HEK293 (cell line): Measurements from ENCODE around the gene SAMD8.

Source experiments
- BCL11A ChIP-seq: fragments of 450-650 bp; formaldehyde crosslinking; IDR thresholded peaks from 2 replicates; pipeline ENCODE4 v1.5.1; 2016; ENCODE audit warnings: low read depth, missing biosample characterization, missing genetic modification characterization
- CTCF ChIP-seq: fragments of 450-650 bp; formaldehyde crosslinking; IDR thresholded peaks from 2 replicates; pipeline ENCODE4 v1.5.1; 2016; ENCODE audit warnings: missing biosample characterization, missing genetic modification characterization
- IKZF3 ChIP-seq: fragments of 450-650 bp; IDR thresholded peaks from 2 replicates; pipeline ENCODE4 v1.5.0; 2018; ENCODE audit warnings: missing biosample characterization, mild to moderate bottlenecking, missing genetic modification characterization, moderate library complexity
- SETDB1 ChIP-seq: IDR thresholded peaks from one replicate; pipeline ENCODE4 v1.6.1; 2017; ENCODE audit warnings: mild to moderate bottlenecking, low read length, moderate library complexity, mixed read lengths; ENCODE audit not compliant: insufficient read length
- ZBTB1 ChIP-seq: fragments of 450-650 bp; formaldehyde crosslinking; IDR thresholded peaks from 2 replicates; pipeline ENCODE4 v1.5.1; 2016; ENCODE audit warnings: missing biosample characterization, missing genetic modification characterization
- ZBTB8A ChIP-seq: fragments of 450-650 bp; formaldehyde crosslinking; IDR thresholded peaks from 2 replicates; pipeline ENCODE4 v1.5.1; 2016; ENCODE audit warnings: missing biosample characterization, missing genetic modification characterization
- ZFP3 ChIP-seq: fragments of 450-650 bp; formaldehyde crosslinking; IDR thresholded peaks from 2 replicates; pipeline ENCODE4 v1.5.1; 2016; ENCODE audit warnings: low read depth, missing biosample characterization, missing genetic modification characterization
- ZNF16 ChIP-seq: fragments of 450-650 bp; formaldehyde crosslinking; IDR thresholded peaks from 2 replicates; pipeline ENCODE4 v1.5.1; 2016; ENCODE audit warnings: low read depth, missing biosample characterization, missing genetic modification characterization
- ZNF24 ChIP-seq: fragments of 450-650 bp; formaldehyde crosslinking; IDR thresholded peaks from 2 replicates; pipeline ENCODE4 v1.5.1; 2016; ENCODE audit warnings: missing biosample characterization, missing genetic modification characterization
- ZNF501 ChIP-seq: fragments of 450-650 bp; formaldehyde crosslinking; IDR thresholded peaks from 2 replicates; pipeline ENCODE4 v1.5.1; 2016; ENCODE audit warnings: missing biosample characterization, missing genetic modification characterization
- ZNF560 ChIP-seq: fragments of 450-650 bp; formaldehyde crosslinking; IDR thresholded peaks from 2 replicates; pipeline ENCODE4 v1.5.1; 2017; ENCODE audit warnings: missing biosample characterization, missing genetic modification characterization, borderline replicate concordance
- ZNF664 ChIP-seq: fragments of 450-650 bp; formaldehyde crosslinking; IDR thresholded peaks from 2 replicates; pipeline ENCODE4 v1.5.1; 2016; ENCODE audit warnings: missing biosample characterization, missing genetic modification characterization
- ZSCAN16 ChIP-seq: fragments of 450-650 bp; formaldehyde crosslinking; IDR thresholded peaks from 2 replicates; pipeline ENCODE4 v1.5.1; 2016; ENCODE audit warnings: missing biosample characterization, missing genetic modification characterization

- TF ChIP-seq ZNF664 (tag by site-specific recombination): no peak
- no peak for TF ChIP-seq CTCF (tag by site-specific recombination)
- no peak for TF ChIP-seq BCL11A (tag by site-specific recombination)
- TF ChIP-seq ZSCAN16 (tag by site-specific recombination): no peak
- no peak for TF ChIP-seq ZFP3
- no peak for TF ChIP-seq ZBTB1 (tag by site-specific recombination)
- TF ChIP-seq ZBTB8A (tag by site-specific recombination): no peak
- no peak for TF ChIP-seq ZNF501 (tag by site-specific recombination)
- no peak for TF ChIP-seq SETDB1
- TF ChIP-seq IKZF3: no peak
- TF ChIP-seq ZNF560 (tag by site-specific recombination): no peak
- no peak for TF ChIP-seq ZNF24 (tag by site-specific recombination)
- TF ChIP-seq ZNF16: no peak
Observed at GRCh38 chr10:75071756-75072155, 39.7 kb upstream of the SAMD8 start.
